Raji (cell line): ENCODE results near the gene TSFM.

ENCODE experiments used
- POLR2A ChIP-seq: IDR thresholded peaks from 2 replicates; pipeline ENCODE4 v1.6.1; 2011; ENCODE audit warnings: low read depth, low read length, control low read depth; ENCODE audit not compliant: insufficient read depth

TSFM gene

DNA sequence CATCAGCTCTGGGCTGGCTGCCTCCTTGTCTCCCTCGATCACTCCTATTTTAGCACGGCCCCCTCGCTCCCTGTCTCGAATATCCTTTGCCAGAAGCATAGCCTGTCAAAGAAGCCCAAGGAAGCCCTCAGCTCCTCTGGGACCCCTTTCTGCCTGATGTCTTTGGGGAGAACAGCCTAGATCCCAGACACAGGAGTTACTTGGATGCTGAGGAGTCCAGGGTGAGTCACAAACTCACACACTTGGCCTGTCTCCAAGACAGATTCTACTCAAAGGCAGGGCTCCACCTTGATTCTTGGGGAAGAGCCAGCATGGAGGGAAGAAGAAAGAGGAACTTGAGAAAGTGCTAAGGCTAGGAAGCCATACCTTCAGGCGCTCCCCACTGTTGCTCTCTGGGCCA, 27.9 kb downstream of the TSFM start:
- no peak for TF ChIP-seq POLR2A

DNA sequence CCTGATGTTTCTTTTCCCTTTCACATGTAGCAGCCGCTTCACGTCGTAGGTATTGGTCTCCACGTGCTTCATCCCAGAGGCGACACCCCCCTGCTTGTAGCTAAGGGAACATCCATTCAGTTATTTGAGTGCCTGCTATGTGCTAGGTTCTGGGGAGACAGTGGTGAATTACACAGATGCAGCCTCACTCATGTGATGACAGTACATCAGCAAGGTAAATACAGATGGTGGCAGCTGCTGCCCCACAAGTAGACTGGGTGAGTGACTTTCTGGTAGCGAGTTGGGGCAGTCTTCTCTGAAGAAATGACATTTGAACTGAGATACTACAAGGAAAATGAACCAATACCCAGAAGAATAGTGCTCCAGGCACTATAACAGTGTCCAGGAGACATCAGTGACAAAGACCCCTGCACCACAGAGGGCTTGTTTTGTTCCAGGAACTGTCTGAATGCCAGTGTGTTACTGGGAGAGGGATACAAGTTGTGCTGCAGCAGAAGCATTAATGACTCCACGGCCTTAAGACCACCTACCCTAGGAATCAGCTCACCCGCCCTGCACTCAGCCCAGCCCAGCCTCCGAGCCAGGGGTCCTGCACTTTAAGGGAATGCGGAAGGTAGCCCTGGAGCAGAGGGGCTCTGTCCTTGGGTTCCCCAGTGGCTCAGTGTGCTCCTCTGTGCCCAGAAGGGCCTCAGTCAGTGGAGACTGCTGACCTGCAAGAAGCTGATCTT, 28.6 kb downstream of the TSFM start:
- no peak for TF ChIP-seq POLR2A

DNA sequence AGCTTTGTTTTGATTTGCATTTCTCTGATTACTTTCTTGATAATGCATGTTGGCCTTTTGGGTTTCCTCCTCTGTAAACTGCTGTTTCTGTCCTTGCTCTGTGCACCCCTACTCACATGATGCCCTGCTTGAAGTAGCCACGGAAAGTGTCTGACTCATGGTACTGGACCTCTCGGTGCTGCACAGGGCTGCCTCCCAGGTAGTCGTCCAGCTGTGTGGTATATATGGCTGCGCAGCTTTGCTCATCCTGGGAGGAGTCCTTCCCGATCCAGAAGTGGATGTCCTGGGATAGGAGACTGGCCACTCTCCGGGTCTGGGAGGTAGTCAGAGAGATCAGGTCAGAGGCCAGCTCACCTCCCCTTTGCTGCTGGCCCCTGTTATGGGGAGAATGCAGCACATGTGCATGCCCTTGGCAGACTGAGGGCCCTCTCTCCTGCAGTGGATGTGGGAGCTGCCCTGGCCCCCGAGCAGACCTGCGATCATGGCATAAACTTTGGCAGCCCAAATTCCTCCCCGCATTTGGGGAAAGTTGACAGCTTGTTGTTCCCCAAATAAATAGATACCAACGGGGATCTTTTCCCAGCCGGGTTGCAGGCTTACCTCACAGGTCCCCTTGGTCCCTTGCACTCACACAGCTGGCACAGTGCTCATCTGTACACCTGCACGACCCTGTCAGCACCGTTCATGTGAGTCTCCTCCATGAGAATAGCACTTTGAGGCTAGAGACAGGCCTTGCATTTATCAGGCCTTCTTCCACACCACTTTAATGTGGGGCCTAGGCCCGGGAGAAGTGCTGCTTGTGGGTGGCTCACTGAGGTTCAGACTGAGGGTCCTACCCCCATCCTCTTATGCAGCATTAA, 30.8 kb downstream of the TSFM start:
- no peak for TF ChIP-seq POLR2A

DNA sequence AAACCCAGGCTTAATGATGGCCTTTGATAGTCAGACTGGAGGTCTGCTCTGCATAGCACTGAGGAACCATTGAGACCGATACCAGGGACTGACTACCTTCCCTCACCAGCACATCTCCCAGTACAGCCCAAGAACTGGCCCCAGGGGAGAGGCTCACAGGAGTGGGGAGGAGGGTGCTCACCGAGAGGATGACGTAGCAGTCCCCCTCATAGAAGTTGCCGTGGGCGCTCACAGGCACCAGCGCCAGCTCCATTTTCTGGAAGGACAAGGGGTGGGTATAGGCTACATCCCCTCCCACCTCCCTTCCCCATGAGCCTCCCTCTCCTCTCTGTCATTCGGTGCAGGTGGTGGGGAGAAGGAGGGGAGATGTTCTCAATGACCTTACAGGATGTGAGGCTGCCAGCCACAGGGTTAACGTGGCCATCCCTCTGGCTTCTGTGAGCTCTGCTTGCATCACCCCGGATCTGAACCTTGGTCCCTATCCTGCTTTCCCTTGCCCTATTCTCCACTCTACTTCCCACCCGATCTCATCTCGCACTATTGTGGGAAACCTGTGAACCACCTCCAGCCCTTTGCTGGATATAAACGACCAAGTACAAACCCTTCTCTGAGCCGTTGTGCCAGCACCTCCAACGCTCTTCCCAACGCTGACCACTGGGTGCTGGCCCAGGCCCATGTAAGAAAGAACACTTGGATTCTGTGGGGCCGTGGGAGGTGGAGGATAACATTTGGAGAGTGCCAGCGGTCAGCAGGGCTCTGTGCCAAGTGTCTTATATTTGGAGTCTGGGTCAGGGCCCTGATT, 31.6 kb downstream of the TSFM start:
- TF ChIP-seq POLR2A = no peak

DNA sequence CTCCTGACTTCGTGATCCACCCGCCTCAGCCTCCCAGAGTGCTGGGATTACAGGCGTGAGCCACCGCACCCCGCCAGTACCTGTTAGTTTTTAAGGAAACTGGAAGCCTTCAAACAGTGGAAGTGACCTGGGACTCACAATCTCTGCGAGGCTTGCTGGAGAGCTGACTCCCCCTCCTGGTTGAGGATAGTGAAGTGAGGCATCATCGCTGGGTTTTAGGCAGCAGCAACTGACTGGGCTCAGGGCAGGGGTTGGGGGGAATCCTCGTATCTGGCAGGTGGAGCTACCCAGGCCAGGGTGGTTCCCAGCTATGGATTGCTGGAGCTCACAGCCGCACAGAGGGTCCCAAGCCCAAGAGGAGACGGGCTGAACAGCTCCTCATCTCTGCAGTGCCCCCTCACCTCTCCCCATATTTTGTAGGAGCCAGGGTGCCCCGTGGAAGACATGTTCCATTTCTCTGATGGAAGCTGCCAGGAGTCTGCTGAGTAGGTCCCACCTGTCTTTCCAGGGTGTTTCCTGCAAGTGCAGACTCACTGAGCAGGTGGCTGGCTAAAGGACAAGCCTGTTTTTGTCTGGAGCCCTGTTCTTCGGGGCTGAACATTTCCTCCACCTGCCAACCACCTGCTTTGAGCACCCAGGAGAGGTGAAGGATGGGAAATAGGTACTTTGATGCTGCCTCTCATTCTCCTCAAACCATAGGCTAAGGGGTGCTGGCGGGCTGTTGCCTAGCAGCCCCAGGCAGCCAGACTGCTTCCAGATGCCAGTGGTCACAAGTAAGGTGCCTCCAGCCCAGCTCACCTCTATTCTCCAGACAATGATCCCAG, 32.8 kb downstream of the TSFM start:
- TF ChIP-seq POLR2A = no peak

DNA sequence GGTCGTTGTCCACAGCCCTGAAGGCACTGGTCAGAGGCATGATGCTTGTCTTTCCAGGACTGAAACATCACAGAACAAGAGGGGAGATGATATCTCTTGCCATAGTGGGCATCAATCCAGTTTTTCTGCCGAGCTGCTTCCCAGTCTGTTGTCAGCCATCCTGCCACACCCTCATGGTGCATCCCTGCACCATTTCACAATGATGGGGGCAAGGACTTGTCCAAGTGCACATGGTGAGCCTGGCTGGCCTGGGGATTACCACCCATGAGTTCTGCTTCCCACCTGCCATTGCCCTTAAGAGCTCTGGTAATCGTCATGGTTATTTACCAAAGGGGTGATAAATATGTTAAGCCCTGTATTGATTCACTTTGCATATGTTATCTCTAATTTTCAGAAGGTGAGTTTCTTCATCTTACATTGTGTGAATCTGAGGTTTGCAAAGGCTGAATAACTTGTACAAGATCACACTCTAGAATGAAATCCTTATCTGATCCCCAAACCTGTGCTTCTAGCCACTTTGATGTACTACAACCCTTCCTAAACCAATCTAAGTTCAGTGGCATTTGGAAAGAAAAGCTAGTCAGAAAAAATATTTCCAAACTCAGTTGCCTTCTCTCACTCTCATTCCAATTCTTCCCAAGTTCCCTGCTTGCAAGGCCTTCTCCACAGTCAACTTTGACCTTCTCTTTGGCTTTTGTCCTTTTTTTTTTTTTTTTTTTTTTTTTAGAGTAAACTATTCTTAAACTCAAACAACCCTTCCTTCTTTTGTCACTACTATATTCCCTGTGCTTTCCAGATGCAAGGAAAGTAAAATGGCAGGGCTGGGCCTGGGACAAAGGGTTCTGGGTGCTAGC, 33.6 kb downstream of the TSFM start:
- no peak for TF ChIP-seq POLR2A

DNA sequence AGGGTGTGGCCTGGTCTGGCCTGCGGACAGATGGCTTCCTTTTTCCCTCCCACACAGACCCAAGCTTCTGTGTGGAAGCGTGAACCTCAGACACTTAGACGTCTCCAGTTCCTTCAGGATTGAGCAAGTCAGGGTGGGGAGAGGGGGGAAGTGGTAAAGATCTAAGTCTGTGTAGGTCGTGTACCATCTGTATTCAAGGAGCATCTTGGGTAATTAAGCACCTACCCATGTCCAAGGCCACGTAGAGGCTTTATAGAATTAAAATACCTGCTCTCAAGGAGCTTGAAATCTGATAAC, 34.2 kb downstream of the TSFM start:
- TF ChIP-seq POLR2A = no peak

DNA sequence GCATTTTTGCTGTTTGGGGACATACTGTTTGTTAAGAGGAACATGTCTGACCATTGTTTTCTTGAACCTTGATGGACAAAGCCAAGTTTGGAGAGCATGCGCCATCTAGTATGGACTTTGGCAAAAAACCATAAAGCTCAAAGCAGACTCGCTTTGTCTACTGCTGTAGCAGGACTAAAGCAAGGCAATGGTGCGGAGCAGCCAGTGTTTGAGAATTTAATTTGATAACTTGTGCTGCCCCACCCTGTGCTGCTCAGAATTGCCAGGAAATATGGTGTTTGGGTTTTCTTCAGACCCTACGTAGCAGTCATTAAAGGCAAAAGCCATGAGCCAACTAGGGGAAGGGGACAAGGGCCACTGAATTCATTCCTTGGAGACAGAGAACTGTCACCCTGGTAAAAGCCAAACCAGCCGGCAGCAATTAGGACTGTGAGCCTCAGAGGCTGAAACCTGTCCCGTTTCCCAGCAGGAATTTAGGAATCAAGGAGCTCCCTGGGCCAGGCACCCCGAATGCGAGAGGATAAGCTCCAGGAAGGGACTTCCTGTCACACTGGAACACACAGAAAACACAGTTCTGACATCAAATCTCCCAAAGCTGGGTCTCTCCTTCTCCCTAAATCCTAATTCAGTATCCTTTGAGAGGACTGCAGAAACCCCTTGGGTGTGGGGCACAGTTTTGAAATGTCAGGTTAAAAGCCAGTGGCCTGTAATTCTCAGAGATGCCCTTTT, 34.8 kb downstream of the TSFM start:
- no peak for TF ChIP-seq POLR2A

DNA sequence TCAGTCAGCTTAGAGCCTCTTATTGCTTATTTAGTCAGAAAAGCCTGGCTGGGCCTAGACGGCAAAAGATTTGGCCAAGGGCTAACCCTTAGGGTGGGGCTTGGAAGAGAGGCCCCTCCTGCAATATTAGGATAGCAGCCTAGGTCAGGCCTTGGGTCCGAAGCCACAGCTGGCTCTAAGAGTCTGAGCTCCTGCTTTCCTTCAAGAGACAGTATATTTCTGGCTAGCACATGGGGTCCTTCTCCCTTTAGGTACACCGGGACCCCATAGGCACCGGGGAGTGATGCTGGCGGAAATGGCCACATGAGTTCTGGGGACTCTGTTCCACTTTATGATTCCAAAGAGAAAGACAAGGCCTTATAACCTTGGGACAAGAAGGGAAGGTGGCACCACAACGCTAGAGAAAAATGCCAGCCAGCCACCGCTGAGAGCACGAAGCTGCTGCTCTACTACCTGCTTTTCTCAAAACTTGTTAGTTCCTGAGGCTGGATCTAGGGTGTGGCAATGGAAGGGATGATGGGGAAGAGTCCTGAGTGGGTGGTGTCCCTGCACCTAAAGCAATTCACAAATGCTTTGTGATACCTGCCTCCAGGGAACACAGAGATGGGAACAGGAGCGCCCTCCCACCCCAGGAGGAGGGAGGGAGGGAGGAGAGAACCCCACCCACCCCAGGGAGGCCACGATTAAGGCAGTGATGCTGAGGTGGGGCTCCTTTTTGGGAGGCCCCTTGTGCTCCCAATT, 39.1 kb downstream of the TSFM start:
- TF ChIP-seq POLR2A = no peak

DNA sequence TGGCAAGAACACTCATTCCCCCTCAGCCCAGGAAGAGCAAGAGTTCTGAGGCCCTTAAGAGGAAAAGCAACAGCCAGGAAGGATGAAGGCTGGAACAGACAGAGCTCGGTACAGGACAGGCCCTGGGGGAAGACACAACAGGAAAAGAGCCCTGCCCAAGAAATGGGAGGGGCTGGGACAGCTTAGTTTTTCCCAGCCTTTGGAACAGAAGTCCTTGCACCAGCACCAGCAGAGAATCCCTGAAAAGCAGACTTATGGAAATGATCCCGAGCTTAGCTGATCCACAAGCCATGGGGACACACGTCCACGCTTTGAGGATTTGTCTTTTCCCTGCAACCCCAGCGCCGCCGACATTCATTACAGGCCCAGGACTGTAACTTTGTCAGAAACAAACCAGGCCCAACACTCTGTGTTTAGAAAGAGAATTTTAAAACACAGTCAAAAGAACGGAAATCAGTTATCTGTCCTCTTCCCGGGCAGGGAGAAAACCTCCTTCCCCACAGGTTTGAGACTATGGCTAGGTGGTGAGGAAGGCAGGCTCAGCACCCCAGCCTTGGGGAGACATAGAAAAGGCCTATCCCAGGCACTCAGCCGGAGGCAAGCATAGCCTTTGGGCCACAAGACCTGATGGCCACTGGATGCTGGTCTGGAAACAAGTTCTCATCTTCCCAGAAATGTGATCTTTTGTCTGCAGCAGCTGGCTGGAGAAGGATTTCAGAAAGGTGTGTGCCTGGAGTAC, 40.0 kb downstream of the TSFM start:
- TF ChIP-seq POLR2A = no peak

DNA sequence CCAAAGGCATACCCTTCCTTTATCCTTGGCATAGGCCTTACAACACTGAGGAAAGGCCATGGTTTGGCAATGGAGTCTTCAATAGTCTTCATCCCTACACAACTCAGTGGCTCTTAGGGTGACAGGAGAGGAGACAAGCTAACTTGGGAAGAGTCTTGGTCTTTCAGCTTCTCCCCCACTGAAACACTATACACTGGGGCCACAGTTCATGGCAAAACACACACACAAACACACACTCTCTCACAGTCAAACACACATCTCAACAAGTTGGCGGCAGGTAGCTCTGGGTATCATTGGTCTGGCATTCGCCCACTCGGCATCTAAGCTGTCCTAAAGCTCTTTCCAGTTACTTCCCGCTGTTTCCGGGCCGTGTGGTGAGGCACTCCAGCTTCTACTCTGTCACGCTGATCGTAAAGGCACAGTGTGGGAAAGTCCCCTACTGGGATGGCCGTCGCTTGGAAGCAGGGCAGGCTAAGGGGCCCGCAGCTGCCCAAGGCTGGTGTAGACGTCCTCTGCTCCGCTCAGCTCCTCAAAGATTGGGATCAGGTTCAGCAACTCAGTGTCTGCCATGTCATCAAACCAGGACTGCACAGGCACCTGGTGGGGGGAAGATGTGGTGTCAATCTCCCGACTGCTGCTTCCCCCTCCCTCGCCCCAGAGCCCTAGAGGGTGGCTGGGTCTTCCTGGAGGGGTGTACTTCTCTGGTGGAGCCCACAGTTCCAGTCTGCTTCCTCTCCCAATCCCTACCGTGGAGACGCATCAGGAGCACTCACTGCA, 40.7 kb downstream of the TSFM start:
- TF ChIP-seq POLR2A = no peak
